ENCODE data around the gene ATP6V0E2.
"Not testable (repeated sequence)": the region's sequence is repeated elsewhere in the genome, so short reads cannot be mapped to it uniquely, and the experiment has no call there.

The ATP6V0E2 gene

DNA sequence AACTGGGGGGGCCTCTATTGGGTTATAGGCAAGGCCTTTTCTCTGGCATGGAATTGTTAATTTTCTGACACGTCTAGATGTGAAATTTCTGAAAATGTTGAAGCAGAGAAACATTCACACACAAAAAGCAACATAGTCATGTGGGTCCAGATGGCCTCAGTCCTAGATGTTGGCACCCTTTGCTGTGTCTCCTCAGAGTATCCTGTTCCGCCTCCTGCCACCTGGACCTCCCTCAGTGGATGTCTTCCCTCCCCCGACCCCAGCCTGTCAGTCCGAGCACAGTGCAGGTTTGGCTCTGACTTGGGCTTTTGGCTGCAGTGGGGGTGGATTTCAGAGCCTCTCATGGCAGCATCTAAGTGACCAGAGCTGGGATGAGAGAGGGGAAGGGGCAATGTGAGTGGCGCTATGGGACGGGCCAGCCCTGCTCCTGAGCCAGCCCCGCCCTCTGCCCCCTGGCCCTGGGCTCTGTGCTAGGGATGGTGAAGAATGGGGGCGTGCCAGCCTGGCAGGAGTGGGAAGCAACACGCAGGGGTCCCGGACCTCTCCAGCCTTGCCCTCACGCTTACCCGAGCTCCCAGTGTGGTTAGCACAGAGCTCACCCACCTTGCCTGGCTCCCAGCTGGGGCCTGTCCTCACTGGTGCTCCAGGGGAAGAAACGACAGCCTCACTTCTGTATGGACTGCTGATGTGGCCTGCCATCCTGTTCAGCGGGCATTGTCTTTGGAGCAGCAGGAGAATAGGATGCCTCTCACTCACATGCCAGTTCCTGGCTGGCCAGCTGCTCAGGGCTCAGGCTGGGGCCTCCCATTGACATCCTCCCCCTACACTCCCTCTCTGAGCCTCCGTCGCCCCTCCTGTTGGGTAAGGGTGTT lies 6.2 kb downstream of the ATP6V0E2 start:
- DNase-seq (ENCODE audit: low read depth): no peak

DNA sequence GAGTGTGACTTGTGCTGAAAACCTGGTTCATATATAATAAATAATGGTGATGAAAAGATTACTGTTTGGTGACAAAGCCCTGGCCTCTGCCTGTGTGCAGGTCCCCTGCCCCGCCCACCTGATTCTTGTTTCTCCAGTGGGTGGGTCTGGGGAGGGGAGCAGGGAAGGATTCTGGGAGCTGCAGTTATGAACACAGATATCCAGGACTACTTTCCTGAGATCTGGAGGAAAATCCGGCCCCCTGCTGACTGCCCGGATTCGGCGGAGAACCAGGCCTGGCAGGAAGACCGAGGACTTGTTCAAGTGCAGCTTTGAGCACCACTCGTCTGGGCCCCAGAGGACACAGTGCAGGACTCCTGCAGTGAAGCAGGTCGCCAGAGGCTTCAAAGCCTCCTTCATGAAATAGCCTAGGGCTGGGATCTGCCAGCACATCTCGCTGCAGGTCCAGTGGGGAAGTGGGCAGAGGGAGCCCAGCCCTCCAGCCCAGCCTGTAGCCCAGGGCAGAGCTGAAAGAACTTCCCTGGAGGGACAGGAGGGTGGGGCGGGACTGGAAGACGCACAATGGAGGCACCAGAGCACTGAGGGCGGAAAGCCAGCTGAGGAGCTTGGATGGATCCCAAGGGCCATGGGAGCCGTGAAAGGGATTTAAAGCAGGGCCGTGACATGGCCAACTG lies 7.0 kb downstream of the ATP6V0E2 start:
- no peak for DNase-seq (ENCODE audit: low read depth)

DNA sequence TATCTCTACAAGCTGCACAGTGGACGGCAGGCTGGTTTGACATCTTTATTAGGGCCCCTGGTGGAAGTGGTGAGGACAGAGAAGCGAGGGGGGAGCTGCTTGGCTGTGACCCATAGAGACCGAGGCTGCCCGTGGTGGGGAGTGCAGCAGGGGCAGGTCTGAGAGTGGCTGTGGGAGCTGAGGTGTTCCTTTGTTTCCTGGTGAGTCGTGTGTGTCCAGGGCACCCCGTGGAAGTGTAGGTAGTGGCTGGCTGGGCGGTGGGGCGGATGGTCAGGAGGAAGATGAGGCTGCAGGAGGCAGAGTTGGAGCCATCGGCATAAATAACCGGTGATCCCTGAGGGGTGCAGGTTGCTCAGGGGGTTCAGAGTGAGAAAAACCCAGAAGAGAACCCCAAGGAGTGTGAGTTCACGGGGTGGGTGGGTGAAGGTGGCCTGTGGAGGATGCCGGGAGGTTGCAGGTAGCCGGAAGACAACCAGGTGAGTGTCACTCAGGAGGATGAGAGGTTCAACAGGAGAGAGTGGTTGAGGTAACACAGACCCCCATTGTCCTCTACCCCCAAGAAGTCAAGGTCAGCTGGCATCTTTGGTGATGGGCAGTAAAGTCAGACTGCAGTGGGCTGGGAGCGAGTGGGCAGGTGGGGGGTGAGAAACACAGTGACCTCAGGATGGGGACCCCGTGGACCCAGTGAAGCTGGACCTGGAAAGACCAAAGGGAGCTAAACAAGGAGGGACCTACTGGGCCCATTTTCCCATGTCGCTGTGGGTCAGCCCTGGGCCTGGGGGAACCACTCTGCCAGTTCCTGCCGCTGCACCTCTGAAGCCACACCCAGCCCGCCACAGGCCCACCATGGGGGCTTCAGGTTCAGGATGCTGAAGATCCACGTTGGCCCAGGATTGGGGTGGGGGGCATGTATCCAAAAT lies 7.8 kb downstream of the ATP6V0E2 start:
- no peak for DNase-seq (ENCODE audit: low read depth)

DNA sequence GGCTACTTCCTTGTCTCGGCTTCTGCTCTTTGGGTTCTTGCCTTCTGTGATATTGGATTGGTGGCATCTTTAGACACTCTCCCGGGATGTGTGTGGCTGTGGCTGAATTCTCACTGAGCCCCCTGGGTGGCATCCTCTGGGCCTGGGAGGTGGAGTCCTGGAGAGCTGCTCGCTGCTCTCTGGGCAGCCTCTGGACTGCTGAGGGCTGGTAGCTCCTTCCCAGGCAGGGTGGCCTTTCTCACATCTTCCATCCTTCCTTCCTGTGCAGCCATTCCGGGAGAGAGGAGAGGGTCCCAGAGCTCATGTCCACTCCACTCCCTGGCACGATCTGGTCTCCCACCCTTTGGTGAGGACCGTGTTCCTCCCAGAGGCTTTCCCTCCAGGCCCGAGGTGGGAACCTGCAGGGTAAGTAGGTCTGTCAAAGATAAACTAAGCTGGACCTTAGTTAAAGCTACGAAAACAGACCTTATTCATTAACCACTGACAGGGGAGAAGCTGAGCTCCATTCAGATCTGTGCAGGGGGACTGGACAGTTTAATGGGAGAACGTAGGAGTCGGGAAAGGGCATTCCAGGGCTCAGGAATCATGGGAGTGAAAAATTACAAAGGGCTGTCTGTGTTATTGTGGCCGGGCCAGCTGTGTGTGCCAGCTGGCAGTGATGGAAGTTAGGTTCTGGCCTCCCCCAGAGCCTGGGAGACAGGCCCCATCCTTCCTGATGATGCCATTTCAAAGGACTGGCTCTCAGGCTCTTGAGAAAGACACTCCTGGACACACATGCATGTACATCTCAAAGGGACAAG lies 8.7 kb downstream of the ATP6V0E2 start:
- DNase-seq (ENCODE audit: low read depth): no peak

DNA sequence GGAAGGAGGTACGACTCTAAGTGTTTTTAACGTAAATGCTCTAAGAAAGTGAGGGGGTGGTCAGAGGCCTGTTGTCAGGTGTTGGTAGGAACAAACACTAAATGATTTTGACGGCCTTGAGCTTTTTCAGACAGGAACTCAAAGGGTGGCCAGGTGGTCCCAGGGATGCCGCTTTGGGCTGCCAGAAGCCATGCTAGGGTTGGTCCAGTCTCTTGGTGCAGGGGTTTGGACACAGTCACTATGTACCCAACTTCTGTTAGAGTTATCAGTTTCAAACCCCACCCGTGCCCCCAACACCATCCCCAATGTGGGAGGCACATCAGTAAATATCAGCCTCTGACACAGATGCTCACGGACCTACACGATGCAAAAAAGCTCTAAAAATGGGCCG lies 9.3 kb downstream of the ATP6V0E2 start:
- DNase-seq (ENCODE audit: low read depth): no peak

DNA sequence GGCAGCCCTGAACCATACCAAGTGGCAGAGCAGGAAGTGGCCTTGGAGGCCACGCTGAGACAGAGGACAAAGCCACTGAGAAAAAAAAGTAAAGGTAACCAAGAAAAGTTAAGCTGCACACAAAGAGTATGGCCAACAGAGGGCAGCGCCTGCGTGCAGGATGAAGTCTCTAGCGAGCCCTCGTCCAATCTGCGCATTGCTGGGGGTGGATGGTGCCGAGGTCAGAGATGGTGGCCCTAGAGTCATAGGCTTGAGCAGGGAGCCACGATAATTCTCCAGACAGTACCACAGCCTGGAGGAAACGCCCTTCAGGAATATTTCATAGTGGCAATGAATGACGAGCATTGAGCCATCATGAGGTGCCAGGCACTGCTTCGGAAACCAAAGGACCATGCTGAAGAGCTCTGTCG lies 9.7 kb downstream of the ATP6V0E2 start:
- no peak for DNase-seq (ENCODE audit: low read depth)

DNA sequence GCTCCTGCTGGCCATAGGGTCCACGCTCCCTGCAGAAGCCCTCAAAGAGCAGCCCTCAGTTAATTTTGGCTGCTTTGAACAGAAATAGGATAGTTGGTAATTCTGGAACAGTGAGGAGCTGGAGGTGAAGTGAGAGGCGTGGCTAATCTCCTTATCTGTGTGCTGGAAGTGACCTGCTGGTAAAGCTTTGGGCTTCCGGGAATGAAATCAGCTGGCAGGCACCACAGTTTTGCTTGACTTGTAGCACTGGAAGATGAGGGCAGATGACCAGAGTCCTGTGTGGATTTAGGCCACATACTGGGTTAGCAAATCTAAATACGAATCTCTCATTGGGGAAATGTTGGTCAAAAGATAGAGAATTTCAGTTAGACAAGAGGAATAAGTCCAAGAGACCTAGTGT lies 10.2 kb downstream of the ATP6V0E2 start:
- DNase-seq (ENCODE audit: low read depth): no peak

DNA sequence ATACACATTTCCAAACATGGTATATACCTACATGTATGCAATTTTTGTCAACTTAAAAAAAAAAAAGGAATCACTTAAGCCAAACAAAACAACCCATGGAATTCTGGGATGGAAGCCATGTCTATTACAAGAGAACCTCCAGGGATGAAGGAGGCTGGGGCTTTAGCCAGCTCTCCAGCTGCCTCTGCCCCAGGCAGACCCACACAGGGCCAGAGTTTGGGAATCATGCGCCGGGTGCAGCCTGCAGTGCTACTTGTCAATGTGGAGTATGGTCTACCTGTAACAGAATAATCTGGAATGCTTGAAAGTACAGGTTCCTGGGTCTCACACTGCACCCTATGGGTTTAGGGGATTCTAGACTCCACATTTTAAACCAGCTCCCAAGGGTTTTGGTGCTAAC lies 10.8 kb downstream of the ATP6V0E2 start:
- no peak for DNase-seq (ENCODE audit: low read depth)

DNA sequence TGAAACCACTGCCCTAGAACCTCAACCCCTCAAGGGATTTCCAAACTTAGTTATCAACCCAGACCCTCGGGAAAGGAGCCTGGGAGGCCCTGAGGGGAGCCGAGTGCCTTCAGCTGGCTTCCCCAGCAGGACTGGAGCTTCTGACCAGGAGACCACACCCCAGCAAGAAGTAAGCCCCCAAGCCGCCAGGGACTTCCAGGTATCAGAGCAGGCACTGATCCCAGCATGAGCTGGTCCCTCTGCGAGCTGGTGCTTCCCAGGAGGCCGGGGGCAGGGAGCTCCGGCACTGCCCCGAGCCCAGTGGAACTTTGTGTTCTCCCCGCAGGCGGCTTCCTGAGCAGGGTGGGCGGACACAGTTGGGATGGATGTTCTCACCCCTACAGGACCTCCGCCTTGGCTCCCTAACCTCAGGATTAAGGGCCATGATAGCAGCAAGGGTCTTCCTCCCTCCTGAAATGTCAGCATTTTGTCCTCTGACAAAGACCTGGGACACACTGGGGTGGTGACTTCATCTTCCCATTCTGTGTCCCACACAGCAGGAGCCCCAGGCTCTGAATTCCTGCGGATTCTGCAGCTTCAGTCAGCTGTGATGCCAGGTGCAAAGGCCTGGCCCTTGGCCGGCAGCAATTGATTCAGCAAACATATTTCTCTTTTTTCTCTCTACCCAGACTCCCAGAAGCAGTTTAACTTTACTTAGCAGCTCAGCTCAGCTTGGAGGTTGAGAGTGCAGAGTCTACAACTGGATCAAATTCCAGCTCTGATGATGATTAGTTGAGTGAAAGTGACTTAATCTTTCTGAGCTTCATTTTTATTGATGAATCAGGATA lies 11.6 kb downstream of the ATP6V0E2 start:
- DNase-seq (ENCODE audit: low read depth): no peak

DNA sequence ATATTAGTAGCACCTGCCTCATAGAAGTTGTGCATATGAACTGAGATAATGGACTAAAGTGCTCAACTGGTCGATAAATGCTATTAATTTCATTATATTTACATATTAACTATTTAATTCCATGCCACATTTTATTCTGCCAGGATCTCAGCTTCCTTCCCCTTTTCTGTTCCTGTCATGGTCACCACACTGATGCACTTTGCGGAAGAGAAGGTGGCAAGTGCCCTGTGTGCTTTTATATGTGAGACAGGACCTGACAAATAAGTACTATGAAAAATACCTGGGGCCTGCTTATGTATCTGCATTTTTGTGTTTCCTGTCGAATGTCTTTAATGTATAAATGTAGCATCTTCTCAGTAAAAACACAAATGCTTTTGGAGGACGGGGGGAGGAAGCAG lies 12.2 kb downstream of the ATP6V0E2 start:
- DNase-seq (ENCODE audit: low read depth): no peak

DNA sequence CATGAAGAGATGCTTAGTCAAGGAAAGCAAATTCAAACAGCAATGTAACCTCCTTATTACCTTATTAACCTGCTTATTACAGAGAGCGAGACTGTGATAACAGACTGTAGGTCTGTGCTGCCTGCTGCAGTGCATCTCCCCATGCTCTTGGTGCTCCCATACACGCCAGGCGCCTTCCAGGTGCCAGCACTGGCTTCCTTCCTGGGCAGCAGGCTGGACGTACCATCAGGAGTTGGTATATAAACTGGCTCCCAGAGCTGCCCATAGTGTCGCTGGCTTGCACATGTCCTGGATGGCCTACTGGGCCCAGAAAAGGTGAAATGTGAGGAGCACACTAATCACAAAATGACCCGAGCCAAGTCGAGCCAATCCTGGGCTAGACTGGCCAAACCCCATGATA lies 13.5 kb downstream of the ATP6V0E2 start:
- no peak for DNase-seq (ENCODE audit: low read depth)

DNA sequence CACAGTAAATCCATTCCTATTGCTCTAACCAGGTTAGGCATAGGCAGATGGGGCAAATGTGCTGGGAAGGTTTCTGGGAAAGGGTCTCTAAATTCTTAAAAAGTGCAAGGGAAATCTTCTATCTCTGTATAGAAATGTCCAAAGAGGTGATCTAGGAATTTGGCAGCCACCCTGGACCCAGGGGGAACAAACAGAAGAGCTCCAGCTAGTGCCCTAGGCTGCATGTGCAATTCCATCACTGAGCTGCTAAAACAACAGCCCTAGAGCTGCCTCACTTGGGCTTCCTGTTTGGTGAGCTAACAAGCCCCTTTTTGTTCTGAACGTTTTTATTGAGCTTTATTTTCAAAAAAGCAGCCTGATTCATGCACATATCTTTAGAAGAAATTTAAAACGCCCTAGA lies 16.9 kb downstream of the ATP6V0E2 start:
- not testable (repeated sequence) for DNase-seq (ENCODE audit: low read depth)

DNA sequence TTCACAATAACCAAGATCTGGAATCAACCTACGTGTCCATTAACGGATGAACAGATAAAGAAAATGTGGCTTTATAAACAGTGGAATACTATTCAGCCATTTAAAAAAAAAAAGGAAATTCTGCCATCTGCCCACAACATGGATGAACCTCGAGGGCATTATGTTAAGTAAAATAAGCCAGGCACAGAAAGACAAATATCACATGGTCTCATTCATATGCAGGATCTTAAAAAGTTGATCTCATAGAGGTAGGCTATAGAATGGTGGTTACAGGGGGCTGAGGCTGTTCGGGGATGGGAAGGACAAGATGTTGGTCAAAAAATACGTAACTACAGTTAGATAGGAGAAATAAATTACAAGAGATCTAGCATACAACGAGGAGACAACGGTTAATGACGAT lies 21.2 kb downstream of the ATP6V0E2 start:
- DNase-seq (ENCODE audit: low read depth): not testable (repeated sequence)

DNA sequence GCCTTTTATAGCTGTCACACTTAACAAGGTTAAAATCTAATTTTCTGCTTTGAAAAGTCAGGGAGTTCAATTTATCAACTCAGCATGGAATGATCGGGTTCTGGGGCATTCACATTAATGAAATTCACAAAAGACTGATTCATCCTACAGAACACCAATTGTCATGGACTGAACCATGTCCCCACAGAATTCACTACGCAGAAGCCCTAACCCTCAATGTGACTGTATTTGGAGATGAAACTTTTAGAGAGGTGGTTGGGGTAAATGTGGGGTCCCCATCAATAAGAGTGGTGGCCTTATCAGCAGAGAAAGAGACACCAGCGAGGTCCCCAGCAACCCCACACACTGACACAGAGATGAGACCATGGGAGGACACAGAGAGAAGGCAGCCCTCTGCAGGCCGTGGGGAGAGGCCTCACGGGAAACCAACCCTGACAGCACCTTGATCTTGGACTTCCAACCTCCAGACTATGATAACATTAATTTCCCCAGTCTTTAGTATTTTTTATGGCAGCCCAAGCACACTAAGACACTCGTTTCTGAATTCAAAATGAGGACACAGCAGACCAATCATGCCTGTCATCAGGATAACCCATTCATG lies 34.1 kb downstream of the ATP6V0E2 start:
- DNase-seq (ENCODE audit: low read depth): not testable (repeated sequence)

DNA sequence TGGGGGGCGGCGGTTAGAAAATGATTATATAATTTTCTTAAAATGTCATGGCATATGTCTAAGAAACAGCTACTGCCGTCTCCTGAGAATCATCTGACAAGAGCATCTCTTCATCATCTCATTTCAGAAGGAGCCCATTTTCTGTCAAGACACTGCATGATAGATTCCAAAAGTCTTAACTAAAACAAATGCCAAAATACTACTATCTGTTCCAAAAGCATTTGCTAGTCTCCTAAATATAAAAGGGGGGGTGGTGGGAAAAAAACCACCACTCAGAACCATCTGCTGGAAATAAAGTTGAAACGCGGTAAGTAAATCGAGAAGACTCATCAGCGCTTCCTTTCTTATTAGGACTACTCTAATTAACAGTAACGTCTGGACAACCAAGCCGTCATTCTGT lies 36.5 kb downstream of the ATP6V0E2 start:
- not testable (repeated sequence) for DNase-seq (ENCODE audit: low read depth)

DNA sequence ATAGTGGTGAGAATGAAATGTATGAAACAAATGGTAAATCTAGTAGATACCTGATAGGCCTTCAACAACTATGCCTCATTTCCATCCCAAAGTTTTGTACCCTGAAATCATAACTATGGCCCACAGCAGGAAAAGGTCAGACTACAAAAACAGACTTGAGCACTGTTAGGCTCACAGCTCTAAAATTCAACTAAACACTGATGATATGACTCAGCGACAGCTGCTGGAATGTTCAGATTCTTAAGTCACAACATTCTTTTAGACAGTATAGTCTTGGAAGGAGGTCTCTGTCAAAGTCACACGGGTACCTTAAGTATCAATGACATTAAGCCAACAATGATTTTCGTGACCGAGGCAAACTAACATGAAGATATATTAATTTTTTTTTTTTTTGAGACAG lies 38.4 kb downstream of the ATP6V0E2 start:
- not testable (repeated sequence) for DNase-seq (ENCODE audit: low read depth)

DNA sequence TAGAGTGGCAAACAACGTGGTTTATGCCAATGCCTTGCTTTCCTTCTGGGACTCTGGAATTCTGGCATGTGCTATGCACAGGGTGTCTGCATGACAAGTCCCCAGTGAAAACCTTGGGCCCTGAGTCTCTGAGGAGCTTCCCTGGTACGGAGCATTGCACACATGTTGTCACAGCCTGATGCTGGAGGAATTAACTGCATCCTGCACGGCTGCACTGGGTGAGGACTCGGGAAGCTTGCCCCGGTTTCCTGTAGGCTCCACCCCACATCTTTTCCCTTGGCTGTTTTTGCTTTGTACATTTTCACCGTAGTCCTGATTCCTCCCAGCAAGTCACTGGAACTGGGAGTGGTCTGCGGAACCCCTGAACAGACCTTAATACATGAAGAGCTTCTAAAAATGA lies 52.6 kb downstream of the ATP6V0E2 start:
- not testable (repeated sequence) for DNase-seq (ENCODE audit: low read depth)
